Epithelial cell of esophagus (primary cell): ENCODE data around the gene CCDC43.

ENCODE experiments used
- DNase-seq: peaks from one replicate; pipeline ENCODE4 v3.0.0; 2010; ENCODE audit warnings: low read depth
- H3K4me3 ChIP-seq: 2 replicates; pipeline ENCODE4 v1.5.1; 2011; ENCODE audit warnings: mild to moderate bottlenecking, low read length, control low read depth
- TF ChIP-seq, protein P1 (sequence below): IDR thresholded peaks from 2 replicates; pipeline ENCODE4 v1.5.1; 2011; ENCODE audit warnings: low read depth, mild to moderate bottlenecking, low read length, control low read depth, inconsistent platforms; ENCODE audit not compliant: insufficient read depth; ENCODE audit errors: missing control alignments

CCDC43 gene

GRCh38 chr17:44666006-44666405 is 23.6 kb downstream of the CCDC43 start:
- no peak for DNase-seq
- TF ChIP-seq, protein P1, sequence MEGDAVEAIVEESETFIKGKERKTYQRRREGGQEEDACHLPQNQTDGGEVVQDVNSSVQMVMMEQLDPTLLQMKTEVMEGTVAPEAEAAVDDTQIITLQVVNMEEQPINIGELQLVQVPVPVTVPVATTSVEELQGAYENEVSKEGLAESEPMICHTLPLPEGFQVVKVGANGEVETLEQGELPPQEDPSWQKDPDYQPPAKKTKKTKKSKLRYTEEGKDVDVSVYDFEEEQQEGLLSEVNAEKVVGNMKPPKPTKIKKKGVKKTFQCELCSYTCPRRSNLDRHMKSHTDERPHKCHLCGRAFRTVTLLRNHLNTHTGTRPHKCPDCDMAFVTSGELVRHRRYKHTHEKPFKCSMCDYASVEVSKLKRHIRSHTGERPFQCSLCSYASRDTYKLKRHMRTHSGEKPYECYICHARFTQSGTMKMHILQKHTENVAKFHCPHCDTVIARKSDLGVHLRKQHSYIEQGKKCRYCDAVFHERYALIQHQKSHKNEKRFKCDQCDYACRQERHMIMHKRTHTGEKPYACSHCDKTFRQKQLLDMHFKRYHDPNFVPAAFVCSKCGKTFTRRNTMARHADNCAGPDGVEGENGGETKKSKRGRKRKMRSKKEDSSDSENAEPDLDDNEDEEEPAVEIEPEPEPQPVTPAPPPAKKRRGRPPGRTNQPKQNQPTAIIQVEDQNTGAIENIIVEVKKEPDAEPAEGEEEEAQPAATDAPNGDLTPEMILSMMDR, result no peak
- H3K4me3 ChIP-seq, result no peak overlapping the region

DNA sequence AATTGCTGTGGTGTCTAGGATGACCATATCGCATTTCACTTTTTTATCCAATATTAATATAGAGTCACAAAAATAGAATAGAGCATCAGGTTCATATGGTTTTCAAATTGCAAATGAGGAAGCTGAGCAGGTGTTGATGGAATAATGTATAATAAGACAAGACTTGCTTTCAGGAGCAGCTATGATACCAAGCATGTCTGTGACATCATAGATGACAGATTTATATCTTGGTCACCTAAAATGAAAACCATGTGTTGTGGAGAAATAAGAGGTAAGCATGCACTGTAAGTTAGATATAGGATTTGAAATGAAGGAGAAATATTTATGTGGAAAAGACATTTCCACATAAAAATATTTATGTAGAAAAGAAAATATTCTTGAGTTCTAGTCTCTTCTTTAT is 24.7 kb downstream of the CCDC43 start:
- TF ChIP-seq, protein P1, result no peak

DNA sequence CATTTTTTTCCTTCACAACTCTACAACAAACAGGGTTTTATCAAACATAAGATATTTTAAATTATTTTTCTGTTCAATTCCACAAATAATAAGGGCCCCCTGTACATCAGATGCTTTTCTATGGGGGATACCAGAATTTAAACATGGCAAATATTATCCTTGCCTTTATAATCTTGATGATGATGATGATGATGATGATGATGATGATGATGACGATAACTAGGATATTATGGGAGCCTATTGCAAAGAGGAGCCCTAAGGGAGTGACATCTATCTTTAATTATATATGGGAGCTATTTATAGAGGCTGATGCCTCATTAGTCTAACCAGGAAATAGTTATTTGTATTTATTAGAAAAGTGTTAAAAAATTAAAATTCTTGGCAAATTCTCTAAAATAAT is 26.5 kb downstream of the CCDC43 start:
- TF ChIP-seq, protein P1, result no peak
- no peak for DNase-seq
- no peak overlapping the region for H3K4me3 ChIP-seq

More for the DNA sequence above, 24.7 kb downstream of the CCDC43 start:
- no peak for DNase-seq
- H3K4me3 ChIP-seq, result no peak overlapping the region

DNA sequence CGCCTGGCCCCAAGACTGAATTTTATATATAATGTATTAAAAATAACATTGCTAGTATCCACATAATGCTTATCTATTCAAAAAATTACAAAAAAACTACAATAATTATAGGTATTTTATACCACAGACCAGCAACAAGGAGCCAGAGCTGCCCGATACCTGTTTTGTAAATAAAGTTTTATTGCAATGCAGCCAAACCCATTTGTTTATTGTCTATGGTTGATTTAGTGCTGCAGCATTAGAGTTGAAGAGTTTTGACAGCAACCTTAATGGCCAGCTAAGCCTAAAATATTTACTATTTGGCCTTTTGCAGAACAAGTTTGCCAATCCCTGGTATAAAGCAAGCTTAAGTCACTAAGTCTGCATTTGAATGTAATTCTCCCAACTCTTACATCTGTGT is 27.7 kb downstream of the CCDC43 start:
- TF ChIP-seq, protein P1, result no peak
- no peak overlapping the region for H3K4me3 ChIP-seq

GRCh38 chr17:44655983-44656710 is 33.4 kb downstream of the CCDC43 start, which contains the start of gene MEIOC:
MEIOC (plus strand) TSS chr17:44656468; CDS start chr17:44656614, 146 bp downstream.
- no peak within 1 kb of the TSS for H3K4me3 ChIP-seq
- TF ChIP-seq, protein P1, result no peak
- peak; percentile 29 for DNase-seq

More for the DNA sequence above, 27.7 kb downstream of the CCDC43 start:
- no peak for DNase-seq

DNA sequence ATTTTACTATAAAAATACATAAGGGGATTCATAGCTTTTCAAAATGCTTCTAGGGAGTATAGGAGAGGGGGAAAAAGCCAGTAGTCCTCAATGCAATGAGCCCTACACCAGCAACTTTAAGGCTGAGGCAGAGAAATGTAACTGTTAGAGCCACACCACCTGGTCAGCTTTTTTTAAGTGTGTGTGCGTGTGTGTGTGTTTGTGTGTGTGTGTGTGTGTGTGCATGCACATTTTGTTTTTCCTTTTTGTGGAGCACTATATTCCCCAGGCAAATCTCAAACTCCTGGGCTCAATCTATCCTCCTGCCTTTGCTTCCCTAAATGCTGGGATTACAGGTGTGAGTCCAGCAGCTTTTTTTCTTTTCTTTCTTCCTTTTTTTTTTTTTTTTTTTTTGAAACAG is 35.6 kb downstream of the CCDC43 start:
- no peak overlapping the region for H3K4me3 ChIP-seq
- TF ChIP-seq, protein P1, result no peak
- DNase-seq, result no peak

GRCh38 chr17:44653384-44653783 is 36.2 kb downstream of the CCDC43 start:
- TF ChIP-seq, protein P1, result no peak
- no peak for DNase-seq

More at GRCh38 chr17:44653384-44653783, 36.2 kb downstream of the CCDC43 start:
- no peak overlapping the region for H3K4me3 ChIP-seq
